GM12872 (cell line): Measurements from ENCODE around the gene GSTA3.

Experiments used
- TF ChIP-seq, protein P1 (sequence below): IDR thresholded peaks from 3 replicates; pipeline ENCODE4 v1.5.1; 2011; ENCODE audit warnings: low read depth, mild to moderate bottlenecking, low read length, moderate library complexity; ENCODE audit not compliant: insufficient read depth

The GSTA3 gene

DNA sequence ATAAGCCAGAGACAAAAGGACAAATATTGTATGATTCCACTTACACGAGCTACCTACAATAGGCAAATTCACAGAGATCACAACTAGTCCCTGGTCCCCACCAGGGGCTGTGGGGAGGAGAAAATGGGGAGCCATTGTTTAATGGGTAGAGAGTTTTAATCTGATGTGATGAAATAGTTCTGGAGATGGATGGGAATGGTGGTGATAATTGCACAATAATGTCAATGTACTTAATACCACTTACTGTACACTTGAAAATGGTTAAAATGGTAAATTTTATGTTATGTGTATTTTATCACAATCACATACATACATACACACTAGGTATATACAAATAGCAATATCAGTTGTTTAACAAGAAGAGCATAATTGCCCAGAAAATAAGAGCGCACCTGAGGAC, 24.3 kb upstream of the GSTA3 start:
- TF ChIP-seq, protein P1, sequence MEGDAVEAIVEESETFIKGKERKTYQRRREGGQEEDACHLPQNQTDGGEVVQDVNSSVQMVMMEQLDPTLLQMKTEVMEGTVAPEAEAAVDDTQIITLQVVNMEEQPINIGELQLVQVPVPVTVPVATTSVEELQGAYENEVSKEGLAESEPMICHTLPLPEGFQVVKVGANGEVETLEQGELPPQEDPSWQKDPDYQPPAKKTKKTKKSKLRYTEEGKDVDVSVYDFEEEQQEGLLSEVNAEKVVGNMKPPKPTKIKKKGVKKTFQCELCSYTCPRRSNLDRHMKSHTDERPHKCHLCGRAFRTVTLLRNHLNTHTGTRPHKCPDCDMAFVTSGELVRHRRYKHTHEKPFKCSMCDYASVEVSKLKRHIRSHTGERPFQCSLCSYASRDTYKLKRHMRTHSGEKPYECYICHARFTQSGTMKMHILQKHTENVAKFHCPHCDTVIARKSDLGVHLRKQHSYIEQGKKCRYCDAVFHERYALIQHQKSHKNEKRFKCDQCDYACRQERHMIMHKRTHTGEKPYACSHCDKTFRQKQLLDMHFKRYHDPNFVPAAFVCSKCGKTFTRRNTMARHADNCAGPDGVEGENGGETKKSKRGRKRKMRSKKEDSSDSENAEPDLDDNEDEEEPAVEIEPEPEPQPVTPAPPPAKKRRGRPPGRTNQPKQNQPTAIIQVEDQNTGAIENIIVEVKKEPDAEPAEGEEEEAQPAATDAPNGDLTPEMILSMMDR: no peak

- TF ChIP-seq, protein P1: no peak
Measured at GRCh38 chr6:52931351-52931750, 21.9 kb upstream of the GSTA3 start.

DNA sequence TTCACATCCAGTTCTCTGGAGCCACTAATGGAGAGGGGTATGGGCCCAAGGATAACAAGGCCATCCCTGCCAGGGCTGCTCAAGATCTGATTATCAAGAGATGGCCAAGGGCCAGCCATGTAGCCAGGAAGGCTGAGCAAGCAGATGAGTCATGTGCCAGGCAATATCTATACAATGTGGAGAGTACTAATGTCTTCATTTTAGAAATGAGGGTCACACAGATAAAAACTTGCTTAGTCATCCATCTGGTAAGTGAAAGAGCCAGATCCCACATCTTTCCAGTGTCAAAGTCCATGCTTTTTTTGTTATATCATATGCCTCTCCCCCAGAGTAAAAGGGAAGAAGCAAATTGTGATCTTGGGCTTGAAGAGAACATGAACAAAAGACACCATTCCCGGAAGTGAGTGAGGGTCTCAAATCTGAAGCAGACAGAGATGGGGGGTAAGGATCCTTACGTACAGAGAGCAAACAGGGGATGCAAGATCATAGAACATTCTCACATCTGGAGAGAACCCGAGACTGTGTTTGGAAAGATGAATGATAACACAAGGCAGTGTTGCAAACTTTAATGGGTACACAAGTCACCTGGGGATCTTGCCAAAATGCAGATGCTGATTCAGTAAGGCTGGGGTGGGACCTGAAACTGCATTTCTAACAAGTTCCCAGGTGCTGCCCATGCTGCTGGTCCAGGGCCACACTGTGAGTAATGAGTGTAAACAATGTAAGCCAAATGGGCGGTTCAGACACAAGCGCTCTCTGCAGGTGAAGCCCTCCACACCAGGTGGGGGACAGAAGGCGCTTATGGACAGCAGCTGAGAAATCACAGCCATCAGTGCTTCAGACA, 20.0 kb upstream of the GSTA3 start:
- TF ChIP-seq, protein P1: no peak

DNA sequence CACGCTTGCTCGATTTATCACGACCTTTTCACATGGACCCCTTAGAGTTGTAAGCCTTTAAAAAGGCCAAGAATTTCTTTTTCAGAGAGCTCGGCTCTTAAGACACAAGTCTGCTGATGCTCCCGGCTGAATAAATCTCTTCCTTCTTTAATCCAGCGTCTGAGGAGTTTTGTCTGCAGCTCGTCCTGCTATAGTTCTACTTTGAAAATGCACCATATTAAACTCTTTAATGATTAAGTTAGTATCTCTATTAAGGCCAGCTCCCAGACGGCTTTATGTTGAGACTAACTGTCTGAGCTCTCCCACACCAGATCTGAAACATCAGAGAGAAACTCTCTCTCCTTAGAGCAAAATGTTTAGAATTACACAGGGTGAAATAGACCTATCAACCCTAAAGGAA, 18.0 kb upstream of the GSTA3 start:
- TF ChIP-seq, protein P1: no peak

GRCh38 chr6:52925919-52926792, 16.7 kb upstream of the GSTA3 start:
- TF ChIP-seq, protein P1: no peak

- TF ChIP-seq, protein P1: no peak
Measured at GRCh38 chr6:52925042-52925441, 15.5 kb upstream of the GSTA3 start.

DNA sequence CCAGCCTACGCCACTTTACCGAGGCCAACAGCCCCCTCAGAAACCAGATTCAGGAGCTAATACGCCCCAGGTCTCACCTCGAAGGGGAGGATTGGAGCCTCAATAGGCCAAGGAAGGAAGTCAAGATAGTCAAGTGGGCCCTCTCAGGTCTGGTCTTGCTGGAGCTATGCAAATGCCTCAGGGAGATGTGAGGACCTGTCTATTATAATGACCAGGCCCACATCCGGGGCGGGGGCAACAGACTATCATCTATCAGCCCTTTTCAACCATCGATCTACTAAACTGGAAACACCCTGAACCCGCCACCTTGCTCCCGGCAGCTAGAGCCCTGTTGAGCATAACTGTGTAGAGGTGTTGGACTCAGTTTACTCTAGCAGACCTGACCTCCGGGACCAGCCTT, 12.7 kb upstream of the GSTA3 start:
- TF ChIP-seq, protein P1: no peak
